WTC11 (cell line): Measurements from ENCODE around the gene BCL2L1. TPM values are rescaled to one million over a fixed set of nuclear protein-coding genes. Genes with fewer than 3 reads are reported as not detected.

Experiments used
- ATAC-seq: fragments of 200-7000 bp; cut with Tn5 transposase; 2 replicates; pipeline ENCODE4 v1.10.0; 2021; ENCODE audit warnings: mild to moderate bottlenecking, moderate library complexity
- CTCF ChIA-PET: fragments of 300-600 bp; sonication (Branson Sonifier 250); formaldehyde crosslinking; loops from one replicate; lab custom pipeline; 2021; ENCODE audit warnings: antibody characterized with exemption; lab: Charles Lee
- POLR2A ChIA-PET: fragments of 350-600 bp; sonication (Branson Sonifier 250); formaldehyde crosslinking; loops from one replicate; lab custom pipeline; 2021; ENCODE audit warnings: antibody characterized with exemption; lab: Charles Lee
- DNase-seq: peaks from one replicate; pipeline ENCODE4 v3.0.0; 2021; ENCODE audit warnings: low spot score
- H3K27ac Mint-ChIP-seq: 2 replicates; pipeline ENCODE4 v1.8.0; 2021; ENCODE audit warnings: mixed read lengths
- H3K27me3 Mint-ChIP-seq: 2 replicates; pipeline ENCODE4 v1.8.0; 2021; ENCODE audit warnings: low read depth, mild to moderate bottlenecking, moderate library complexity, mixed read lengths
- H3K36me3 Mint-ChIP-seq: 2 replicates; pipeline ENCODE4 v1.8.0; 2021; ENCODE audit warnings: mixed read lengths
- H3K4me1 Mint-ChIP-seq: 2 replicates; pipeline ENCODE4 v1.8.0; 2022; ENCODE audit warnings: mixed read lengths
- H3K4me3 Mint-ChIP-seq: 2 replicates; pipeline ENCODE4 v1.8.0; 2021; ENCODE audit warnings: mild to moderate bottlenecking, moderate library complexity, mixed read lengths
- H3K9me3 Mint-ChIP-seq: 2 replicates; pipeline ENCODE4 v1.8.0; 2021; ENCODE audit warnings: mixed read lengths
- CREB1 ChIP-seq: sonication (generic); formaldehyde crosslinking; IDR thresholded peaks from 2 replicates; pipeline ENCODE4 v1.8.0; 2023; ENCODE audit warnings: mild to moderate bottlenecking, missing genetic modification reagents
- E2F4 ChIP-seq: sonication (generic); formaldehyde crosslinking; IDR thresholded peaks from 2 replicates; pipeline ENCODE4 v1.8.1; 2022; ENCODE audit warnings: low read depth, mild to moderate bottlenecking, moderate library complexity, missing genetic modification reagents, borderline replicate concordance
- EMX1 ChIP-seq: fragments of 250-450 bp; sonication (Bioruptor Pico); IDR thresholded peaks from 2 replicates; pipeline ENCODE4 v1.8.0; 2021; ENCODE audit warnings: mild to moderate bottlenecking
- MYBL2 ChIP-seq: sonication (generic); formaldehyde crosslinking; IDR thresholded peaks from 2 replicates; pipeline ENCODE4 v1.8.1; 2023; ENCODE audit warnings: mild to moderate bottlenecking, moderate library complexity, missing genetic modification reagents
- PREB ChIP-seq: sonication (generic); formaldehyde crosslinking; IDR thresholded peaks from 2 replicates; pipeline ENCODE4 v1.8.1; 2022; ENCODE audit warnings: mild to moderate bottlenecking, missing genetic modification reagents, moderate library complexity, borderline replicate concordance
- TEAD4 ChIP-seq: sonication (generic); formaldehyde crosslinking; IDR thresholded peaks from 2 replicates; pipeline ENCODE4 v1.8.0; 2022; ENCODE audit warnings: mild to moderate bottlenecking, missing genetic modification reagents
- total RNA-seq: library from RNA; stranded (reverse); gene quantifications from 3 replicates; pipeline ENCODE4 v1.2.3, GENCODE V29; 2021
- TF ChIP-seq, protein P1 (sequence below): sonication (generic); formaldehyde crosslinking; IDR thresholded peaks from 2 replicates; pipeline ENCODE4 v1.8.1; 2023; ENCODE audit warnings: mild to moderate bottlenecking, missing genetic modification reagents, borderline replicate concordance
- TF ChIP-seq, protein P2 (sequence below): sonication (generic); formaldehyde crosslinking; IDR thresholded peaks from 2 replicates; pipeline ENCODE4 v1.8.1; 2023; ENCODE audit warnings: mild to moderate bottlenecking, moderate library complexity, missing genetic modification reagents
- TF ChIP-seq, protein P3 (sequence below): fragments of 250-450 bp; sonication (Bioruptor Pico); IDR thresholded peaks from 2 replicates; pipeline ENCODE4 v1.9.0; 2021; ENCODE audit warnings: mild to moderate bottlenecking, borderline replicate concordance
- TF ChIP-seq, protein P4 (sequence below): fragments of 250-450 bp; sonication (Bioruptor Pico); IDR thresholded peaks from 2 replicates; pipeline ENCODE4 v1.9.0; 2021; ENCODE audit warnings: mild to moderate bottlenecking

BCL2L1 gene
- total RNA-seq, 1 experiment from 2014 or later, result 62.0 TPM

- TF ChIP-seq, protein P1, sequence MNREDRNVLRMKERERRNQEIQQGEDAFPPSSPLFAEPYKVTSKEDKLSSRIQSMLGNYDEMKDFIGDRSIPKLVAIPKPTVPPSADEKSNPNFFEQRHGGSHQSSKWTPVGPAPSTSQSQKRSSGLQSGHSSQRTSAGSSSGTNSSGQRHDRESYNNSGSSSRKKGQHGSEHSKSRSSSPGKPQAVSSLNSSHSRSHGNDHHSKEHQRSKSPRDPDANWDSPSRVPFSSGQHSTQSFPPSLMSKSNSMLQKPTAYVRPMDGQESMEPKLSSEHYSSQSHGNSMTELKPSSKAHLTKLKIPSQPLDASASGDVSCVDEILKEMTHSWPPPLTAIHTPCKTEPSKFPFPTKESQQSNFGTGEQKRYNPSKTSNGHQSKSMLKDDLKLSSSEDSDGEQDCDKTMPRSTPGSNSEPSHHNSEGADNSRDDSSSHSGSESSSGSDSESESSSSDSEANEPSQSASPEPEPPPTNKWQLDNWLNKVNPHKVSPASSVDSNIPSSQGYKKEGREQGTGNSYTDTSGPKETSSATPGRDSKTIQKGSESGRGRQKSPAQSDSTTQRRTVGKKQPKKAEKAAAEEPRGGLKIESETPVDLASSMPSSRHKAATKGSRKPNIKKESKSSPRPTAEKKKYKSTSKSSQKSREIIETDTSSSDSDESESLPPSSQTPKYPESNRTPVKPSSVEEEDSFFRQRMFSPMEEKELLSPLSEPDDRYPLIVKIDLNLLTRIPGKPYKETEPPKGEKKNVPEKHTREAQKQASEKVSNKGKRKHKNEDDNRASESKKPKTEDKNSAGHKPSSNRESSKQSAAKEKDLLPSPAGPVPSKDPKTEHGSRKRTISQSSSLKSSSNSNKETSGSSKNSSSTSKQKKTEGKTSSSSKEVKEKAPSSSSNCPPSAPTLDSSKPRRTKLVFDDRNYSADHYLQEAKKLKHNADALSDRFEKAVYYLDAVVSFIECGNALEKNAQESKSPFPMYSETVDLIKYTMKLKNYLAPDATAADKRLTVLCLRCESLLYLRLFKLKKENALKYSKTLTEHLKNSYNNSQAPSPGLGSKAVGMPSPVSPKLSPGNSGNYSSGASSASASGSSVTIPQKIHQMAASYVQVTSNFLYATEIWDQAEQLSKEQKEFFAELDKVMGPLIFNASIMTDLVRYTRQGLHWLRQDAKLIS (CRISPR knock-in tag), result no peak
- TF ChIP-seq, protein P2, sequence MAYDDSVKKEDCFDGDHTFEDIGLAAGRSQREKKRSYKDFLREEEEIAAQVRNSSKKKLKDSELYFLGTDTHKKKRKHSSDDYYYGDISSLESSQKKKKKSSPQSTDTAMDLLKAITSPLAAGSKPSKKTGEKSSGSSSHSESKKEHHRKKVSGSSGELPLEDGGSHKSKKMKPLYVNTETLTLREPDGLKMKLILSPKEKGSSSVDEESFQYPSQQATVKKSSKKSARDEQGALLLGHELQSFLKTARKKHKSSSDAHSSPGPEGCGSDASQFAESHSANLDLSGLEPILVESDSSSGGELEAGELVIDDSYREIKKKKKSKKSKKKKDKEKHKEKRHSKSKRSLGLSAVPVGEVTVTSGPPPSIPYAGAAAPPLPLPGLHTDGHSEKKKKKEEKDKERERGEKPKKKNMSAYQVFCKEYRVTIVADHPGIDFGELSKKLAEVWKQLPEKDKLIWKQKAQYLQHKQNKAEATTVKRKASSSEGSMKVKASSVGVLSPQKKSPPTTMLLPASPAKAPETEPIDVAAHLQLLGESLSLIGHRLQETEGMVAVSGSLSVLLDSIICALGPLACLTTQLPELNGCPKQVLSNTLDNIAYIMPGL (CRISPR knock-in tag), result no peak
Measured at GRCh38 chr20:31708736-31709534, 13.7 kb downstream of the BCL2L1 start (continued).

DNA sequence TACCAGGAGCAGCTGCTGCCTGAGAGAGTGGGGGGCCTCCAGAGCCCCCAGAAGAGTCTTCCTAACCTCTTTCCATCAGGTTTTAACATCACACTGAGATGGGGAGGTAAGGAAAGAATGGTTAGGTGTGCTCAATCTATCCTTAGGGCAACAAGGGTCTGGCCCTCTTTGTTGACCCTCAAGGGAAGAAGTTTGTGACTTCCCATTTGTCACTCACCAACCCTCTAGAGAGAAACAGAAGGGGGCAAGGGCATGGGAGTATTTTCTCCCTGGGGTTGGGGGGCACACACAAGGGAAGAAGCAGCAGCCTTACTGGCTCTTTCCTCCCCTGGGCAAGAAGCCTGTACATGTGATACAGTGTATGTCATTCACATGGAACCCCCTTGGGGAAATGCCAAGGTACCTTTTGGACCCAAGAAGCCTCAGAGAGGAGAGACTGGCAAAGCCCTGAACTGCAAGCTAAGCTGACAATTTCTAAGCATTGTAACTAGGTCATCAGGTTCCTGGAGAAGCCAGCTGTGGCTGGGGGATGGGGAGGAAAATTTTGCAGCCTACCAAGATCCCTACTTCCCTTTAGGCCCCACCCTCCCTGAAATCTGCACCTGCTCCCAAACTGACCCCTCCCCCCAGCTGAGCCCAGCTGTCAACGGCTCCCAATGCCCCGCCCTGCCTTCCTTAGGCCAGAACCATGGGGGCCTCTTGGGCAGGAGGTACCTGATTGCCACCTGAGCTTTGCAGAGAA, 14.5 kb downstream of the BCL2L1 start:
- ATAC-seq (peak; percentile 28), DNase-seq (peak; percentile 78)
- no peaks in the 10 kb centered on the region for H3K9me3 Mint-ChIP-seq
- no peaks in the 10 kb centered on the region for H3K27me3 Mint-ChIP-seq
- CTCF ChIA-PET, result interaction anchor here (0.7 to 2.4 kb wide), 9 partner anchors 12 to 244 kb away, joined by 3 to 25 read pairs (median 3); partner anchors contain the start of genes BCL2L1 and HM13
- H3K27ac Mint-ChIP-seq, result peak overlapping the region; percentile 85
- H3K4me1 Mint-ChIP-seq, result peaks cover 61% of the 10 kb centered on the region
- POLR2A ChIA-PET, result interaction anchor here (0.5 to 1.6 kb wide), 5 partner anchors 12 to 148 kb away, joined by 4 to 11 read pairs (median 7); no protein-coding TSS in a partner anchor
- TF ChIP-seq MYBL2, result no peak
- TF ChIP-seq, protein P3, sequence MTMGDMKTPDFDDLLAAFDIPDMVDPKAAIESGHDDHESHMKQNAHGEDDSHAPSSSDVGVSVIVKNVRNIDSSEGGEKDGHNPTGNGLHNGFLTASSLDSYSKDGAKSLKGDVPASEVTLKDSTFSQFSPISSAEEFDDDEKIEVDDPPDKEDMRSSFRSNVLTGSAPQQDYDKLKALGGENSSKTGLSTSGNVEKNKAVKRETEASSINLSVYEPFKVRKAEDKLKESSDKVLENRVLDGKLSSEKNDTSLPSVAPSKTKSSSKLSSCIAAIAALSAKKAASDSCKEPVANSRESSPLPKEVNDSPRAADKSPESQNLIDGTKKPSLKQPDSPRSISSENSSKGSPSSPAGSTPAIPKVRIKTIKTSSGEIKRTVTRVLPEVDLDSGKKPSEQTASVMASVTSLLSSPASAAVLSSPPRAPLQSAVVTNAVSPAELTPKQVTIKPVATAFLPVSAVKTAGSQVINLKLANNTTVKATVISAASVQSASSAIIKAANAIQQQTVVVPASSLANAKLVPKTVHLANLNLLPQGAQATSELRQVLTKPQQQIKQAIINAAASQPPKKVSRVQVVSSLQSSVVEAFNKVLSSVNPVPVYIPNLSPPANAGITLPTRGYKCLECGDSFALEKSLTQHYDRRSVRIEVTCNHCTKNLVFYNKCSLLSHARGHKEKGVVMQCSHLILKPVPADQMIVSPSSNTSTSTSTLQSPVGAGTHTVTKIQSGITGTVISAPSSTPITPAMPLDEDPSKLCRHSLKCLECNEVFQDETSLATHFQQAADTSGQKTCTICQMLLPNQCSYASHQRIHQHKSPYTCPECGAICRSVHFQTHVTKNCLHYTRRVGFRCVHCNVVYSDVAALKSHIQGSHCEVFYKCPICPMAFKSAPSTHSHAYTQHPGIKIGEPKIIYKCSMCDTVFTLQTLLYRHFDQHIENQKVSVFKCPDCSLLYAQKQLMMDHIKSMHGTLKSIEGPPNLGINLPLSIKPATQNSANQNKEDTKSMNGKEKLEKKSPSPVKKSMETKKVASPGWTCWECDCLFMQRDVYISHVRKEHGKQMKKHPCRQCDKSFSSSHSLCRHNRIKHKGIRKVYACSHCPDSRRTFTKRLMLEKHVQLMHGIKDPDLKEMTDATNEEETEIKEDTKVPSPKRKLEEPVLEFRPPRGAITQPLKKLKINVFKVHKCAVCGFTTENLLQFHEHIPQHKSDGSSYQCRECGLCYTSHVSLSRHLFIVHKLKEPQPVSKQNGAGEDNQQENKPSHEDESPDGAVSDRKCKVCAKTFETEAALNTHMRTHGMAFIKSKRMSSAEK, result no peak
- TF ChIP-seq CREB1 (CRISPR knock-in tag), result no peak
- TF ChIP-seq, protein P4, sequence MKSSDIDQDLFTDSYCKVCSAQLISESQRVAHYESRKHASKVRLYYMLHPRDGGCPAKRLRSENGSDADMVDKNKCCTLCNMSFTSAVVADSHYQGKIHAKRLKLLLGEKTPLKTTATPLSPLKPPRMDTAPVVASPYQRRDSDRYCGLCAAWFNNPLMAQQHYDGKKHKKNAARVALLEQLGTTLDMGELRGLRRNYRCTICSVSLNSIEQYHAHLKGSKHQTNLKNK (CRISPR knock-in tag), result no peak
- no peak for TF ChIP-seq TEAD4 (CRISPR knock-in tag)
- no peak for TF ChIP-seq E2F4 (CRISPR knock-in tag)
- TF ChIP-seq PREB (CRISPR knock-in tag), result no peak
- no peak for TF ChIP-seq EMX1 (CRISPR knock-in tag)
- TF ChIP-seq, all 79 proteins: peak for 0
- H3K36me3 Mint-ChIP-seq, result peaks cover 16% of the 10 kb centered on the region
- H3K4me3 Mint-ChIP-seq, result 0 out of 2 replicates have a peak overlapping the region, but pooled peaks have one; percentile 10
